Lower leg skin (tissue), 3 donors: ENCODE measurements around the gene NEDD4L.

Source experiments
- POLR2A ChIP-seq, 2 donors: fragments of 450-650 bp; IDR thresholded peaks; one replicate each; pipeline ENCODE4 v1.6.1; 2016 to 2017; ENCODE audit warnings: antibody characterized with exemption in 2 of 2, mild to moderate bottlenecking in 1 of 2, moderate library complexity in 1 of 2
- TF ChIP-seq, protein P1 (sequence below), 3 donors: fragments of 450-650 bp; IDR thresholded peaks; one replicate each; pipeline ENCODE4 v1.5.1; 2016; ENCODE audit warnings: antibody characterized with exemption in 3 of 3, mild to moderate bottlenecking in 3 of 3, moderate library complexity in 2 of 3

DNA sequence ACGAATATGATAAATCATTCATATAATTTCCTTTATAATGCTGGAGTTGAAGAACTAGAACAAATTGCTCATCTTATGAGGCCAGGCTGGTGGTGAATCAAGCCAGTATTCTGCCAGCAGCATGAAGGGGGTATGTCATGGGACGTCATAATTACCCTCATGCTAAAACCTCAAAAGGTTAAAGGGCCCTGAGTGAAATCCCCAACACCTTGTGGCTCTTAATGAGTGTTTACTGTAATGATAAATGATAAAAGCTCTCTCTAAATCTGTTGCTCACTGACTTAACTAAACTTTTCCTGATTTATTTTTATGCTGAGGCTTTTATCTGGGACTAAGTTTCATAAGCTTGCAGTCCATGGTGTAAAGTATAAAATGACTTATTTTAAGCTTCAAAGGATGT, 18.3 kb upstream of the NEDD4L start:
- TF ChIP-seq, protein P1, sequence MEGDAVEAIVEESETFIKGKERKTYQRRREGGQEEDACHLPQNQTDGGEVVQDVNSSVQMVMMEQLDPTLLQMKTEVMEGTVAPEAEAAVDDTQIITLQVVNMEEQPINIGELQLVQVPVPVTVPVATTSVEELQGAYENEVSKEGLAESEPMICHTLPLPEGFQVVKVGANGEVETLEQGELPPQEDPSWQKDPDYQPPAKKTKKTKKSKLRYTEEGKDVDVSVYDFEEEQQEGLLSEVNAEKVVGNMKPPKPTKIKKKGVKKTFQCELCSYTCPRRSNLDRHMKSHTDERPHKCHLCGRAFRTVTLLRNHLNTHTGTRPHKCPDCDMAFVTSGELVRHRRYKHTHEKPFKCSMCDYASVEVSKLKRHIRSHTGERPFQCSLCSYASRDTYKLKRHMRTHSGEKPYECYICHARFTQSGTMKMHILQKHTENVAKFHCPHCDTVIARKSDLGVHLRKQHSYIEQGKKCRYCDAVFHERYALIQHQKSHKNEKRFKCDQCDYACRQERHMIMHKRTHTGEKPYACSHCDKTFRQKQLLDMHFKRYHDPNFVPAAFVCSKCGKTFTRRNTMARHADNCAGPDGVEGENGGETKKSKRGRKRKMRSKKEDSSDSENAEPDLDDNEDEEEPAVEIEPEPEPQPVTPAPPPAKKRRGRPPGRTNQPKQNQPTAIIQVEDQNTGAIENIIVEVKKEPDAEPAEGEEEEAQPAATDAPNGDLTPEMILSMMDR (IDR thresholded peaks at IDR 0.05) = no peak
- TF ChIP-seq POLR2A (IDR thresholded peaks at IDR 0.05) = no peak
